ENCODE results near the gene FRY.

The FRY gene

DNA sequence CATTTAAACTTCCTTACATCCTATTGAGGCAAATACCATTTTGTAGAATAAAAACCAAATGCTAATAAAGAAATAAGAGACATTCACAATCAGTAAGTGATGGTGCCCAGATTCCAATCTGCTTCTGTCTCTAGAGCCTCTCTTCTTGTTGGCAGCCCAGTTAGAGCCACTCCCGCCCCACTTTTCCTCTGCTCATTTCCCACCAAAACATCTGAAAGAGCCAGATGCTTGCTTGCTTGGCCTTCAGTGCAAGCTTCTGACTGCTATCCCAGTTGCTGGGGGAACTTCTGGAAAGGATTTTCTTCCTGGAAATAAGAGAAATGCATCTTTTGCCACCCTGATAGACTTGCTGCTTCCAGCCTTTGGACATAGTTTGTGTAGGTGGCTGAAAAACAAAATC lies 12.9 kb downstream of the FRY start:
- Histone ChIP-seq H3K4me3 (ENCODE audit: low read depth, low read length) (no peak overlapping the region), H3K36me3 (replicated peaks) (no peaks in the 10 kb centered on the region), H3K27ac (no peak overlapping the region), H3K27me3 (replicated peaks) (no peaks in the 10 kb centered on the region)
- DNase-seq: no peak
- in situ Hi-C loops (cut with HindIII; ENCODE audit: low pct_ligation_motif_present, low sequenced_read_pairs): no loop called here
- TF ChIP-seq, protein P1, sequence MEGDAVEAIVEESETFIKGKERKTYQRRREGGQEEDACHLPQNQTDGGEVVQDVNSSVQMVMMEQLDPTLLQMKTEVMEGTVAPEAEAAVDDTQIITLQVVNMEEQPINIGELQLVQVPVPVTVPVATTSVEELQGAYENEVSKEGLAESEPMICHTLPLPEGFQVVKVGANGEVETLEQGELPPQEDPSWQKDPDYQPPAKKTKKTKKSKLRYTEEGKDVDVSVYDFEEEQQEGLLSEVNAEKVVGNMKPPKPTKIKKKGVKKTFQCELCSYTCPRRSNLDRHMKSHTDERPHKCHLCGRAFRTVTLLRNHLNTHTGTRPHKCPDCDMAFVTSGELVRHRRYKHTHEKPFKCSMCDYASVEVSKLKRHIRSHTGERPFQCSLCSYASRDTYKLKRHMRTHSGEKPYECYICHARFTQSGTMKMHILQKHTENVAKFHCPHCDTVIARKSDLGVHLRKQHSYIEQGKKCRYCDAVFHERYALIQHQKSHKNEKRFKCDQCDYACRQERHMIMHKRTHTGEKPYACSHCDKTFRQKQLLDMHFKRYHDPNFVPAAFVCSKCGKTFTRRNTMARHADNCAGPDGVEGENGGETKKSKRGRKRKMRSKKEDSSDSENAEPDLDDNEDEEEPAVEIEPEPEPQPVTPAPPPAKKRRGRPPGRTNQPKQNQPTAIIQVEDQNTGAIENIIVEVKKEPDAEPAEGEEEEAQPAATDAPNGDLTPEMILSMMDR (IDR thresholded peaks at IDR 0.05; ENCODE audit: low read depth, low read length, missing control alignments): no peak

DNA sequence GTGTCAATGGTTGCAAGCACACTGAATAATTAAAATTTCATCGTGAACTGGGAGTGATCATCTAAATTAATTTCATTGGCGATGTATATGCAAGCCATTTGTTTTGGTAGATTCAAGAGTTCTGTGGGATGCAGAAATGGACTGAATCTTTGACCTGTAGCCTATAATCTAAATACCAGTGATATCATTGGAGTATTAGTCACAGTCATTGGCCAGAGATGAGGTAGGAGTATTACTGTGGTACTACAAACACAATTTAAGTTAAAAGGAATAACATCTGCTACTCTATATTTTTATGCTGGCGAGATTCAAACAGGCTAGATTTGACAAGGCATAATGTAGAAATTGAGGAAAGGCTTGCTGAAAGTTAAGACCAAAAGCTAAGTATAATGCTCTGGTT lies 14.0 kb downstream of the FRY start:
- no peaks in the 10 kb centered on the region for H3K36me3 ChIP-seq (replicated peaks)
- H3K27me3 ChIP-seq (replicated peaks): no peaks in the 10 kb centered on the region
- in situ Hi-C loops (cut with HindIII; ENCODE audit: low pct_ligation_motif_present, low sequenced_read_pairs): no loop called here
- H3K4me3 ChIP-seq (ENCODE audit: low read depth, low read length): no peak overlapping the region
- TF ChIP-seq, protein P1 (IDR thresholded peaks at IDR 0.05; ENCODE audit: low read depth, low read length, missing control alignments): no peak
- no peak for DNase-seq
- H3K27ac ChIP-seq: no peak overlapping the region

DNA sequence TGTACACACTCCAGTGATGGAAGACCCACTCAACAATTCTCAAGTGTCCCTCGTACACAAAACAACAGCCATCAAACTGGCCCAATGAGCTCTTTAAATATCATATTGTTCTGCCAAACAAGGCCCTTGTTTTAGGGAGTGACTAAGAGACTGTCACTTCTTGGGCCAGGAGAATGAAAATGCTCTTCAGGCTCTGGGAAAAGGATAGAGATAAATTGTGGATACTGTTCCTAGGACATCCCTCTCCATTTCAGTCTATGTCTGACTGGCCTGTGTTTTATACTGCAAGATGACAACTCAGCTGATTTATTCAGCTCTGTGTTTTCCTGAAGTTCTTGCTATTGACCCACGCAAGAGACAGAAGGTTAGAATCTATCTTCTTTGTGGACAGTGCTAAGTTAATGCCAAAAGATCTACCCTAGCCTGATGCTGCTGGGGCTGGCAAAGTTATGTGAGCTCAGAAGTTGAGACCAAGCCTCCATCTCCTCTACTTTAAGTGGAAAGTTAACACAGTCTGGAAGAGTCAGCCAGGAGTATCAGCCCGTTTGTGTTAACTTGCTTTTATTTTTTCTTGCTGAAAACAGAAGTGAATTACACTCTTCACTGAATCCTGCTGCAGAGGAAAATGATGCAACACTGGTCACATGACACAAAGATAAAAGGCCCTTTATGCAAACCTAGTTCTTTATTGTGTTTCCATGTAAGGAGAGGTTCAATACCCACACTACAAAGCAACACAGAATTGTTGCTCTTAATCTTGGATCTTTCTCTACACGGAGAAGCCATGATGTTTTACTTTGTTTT lies 14.6 kb downstream of the FRY start:
- Histone ChIP-seq H3K36me3 (replicated peaks) (no peaks in the 10 kb centered on the region), H3K27me3 (replicated peaks) (no peaks in the 10 kb centered on the region), H3K27ac (peak overlapping the region; percentile 27), H3K4me3 (ENCODE audit: low read depth, low read length) (no peak overlapping the region)
- in situ Hi-C loops (cut with HindIII; ENCODE audit: low pct_ligation_motif_present, low sequenced_read_pairs): no loop called here
- TF ChIP-seq, protein P1 (IDR thresholded peaks at IDR 0.05; ENCODE audit: low read depth, low read length, missing control alignments): no peak
- DNase-seq: peak; percentile 24

DNA sequence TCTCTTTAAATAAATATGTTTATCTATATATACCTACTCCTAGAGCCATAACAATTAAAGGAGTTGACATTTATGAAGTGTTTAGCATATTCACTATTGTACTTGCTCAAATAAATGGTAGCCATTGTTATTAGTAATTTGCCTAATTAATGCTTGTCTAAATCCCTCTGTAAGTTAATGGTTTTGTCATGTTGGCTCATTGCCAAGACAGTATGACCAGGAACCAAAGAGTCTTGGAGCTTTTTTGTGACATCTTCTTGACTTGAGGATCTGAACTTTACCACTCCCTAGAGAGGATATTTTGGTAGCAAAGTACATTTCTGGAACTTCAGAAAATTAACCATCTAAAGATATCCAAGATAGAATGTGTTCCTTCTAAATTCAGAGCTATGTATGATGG lies 15.5 kb downstream of the FRY start:
- Histone ChIP-seq H3K27ac (no peak overlapping the region), H3K36me3 (replicated peaks) (no peaks in the 10 kb centered on the region), H3K27me3 (replicated peaks) (no peaks in the 10 kb centered on the region), H3K4me3 (ENCODE audit: low read depth, low read length) (no peak overlapping the region)
- no peak for DNase-seq
- TF ChIP-seq, protein P1 (IDR thresholded peaks at IDR 0.05; ENCODE audit: low read depth, low read length, missing control alignments): no peak
- in situ Hi-C loops (cut with HindIII; ENCODE audit: low pct_ligation_motif_present, low sequenced_read_pairs): no loop called here

DNA sequence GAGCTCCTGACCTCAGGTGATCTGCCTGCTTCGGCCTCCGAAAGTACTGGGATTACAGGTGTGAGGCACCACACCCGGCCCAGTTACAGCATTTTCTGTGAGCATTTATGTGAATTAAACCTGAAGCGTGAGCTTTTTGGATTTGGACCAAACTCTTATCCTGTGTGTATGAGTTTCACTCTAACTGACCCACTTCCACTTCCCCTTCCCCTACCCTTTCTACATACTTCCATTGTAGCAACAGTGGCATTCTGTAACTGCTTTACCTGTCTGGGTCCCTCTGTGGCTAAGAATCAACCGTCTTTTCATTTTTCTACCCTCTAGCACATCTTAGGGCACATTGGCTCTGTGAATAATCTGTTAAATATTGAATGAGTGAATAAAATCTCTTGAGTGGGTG lies 16.2 kb downstream of the FRY start:
- TF ChIP-seq, protein P1 (IDR thresholded peaks at IDR 0.05; ENCODE audit: low read depth, low read length, missing control alignments): no peak

DNA sequence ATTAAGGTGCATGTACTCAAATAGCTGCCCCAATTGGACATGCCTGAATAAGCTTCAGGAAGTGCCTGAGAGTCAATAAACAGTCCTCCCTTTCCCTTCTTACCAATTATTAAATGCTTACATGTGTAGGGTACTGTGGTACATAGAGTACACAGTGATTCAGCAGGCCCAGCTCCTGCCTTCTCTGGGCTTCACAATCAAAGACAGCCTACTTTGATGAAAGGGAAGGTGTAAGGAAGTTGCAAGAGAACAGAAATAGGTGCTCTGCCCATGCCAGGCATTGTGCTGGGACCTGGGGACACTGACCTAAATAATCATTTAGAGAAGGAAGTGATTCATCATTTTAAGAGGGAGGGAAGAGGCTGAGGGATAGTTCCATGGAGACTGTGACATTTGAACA lies 17.2 kb downstream of the FRY start:
- DNase-seq: no peak
- TF ChIP-seq, protein P1 (IDR thresholded peaks at IDR 0.05; ENCODE audit: low read depth, low read length, missing control alignments): no peak
- Histone ChIP-seq H3K27me3 (replicated peaks) (no peaks in the 10 kb centered on the region), H3K36me3 (replicated peaks) (no peaks in the 10 kb centered on the region), H3K27ac (no peak overlapping the region), H3K4me3 (ENCODE audit: low read depth, low read length) (no peak overlapping the region)
- in situ Hi-C loops (cut with HindIII; ENCODE audit: low pct_ligation_motif_present, low sequenced_read_pairs): no loop called here

More for the DNA sequence above, 16.2 kb downstream of the FRY start:
- Histone ChIP-seq H3K27me3 (replicated peaks) (no peaks in the 10 kb centered on the region), H3K36me3 (replicated peaks) (no peaks in the 10 kb centered on the region), H3K27ac (no peak overlapping the region), H3K4me3 (ENCODE audit: low read depth, low read length) (no peak overlapping the region)
- in situ Hi-C loops (cut with HindIII; ENCODE audit: low pct_ligation_motif_present, low sequenced_read_pairs): no loop called here
- DNase-seq: no peak
